GM21576 (cell line): ENCODE measurements around the gene PKNOX2.

Experiments
- ATAC-seq: cut with Tn5 transposase; IDR thresholded peaks from one replicate; pipeline ENCODE4 v1.9.1; 2021; ENCODE audit warnings: mild to moderate bottlenecking, moderate library complexity; ENCODE audit not compliant: unreplicated experiment

PKNOX2 gene, protein sequence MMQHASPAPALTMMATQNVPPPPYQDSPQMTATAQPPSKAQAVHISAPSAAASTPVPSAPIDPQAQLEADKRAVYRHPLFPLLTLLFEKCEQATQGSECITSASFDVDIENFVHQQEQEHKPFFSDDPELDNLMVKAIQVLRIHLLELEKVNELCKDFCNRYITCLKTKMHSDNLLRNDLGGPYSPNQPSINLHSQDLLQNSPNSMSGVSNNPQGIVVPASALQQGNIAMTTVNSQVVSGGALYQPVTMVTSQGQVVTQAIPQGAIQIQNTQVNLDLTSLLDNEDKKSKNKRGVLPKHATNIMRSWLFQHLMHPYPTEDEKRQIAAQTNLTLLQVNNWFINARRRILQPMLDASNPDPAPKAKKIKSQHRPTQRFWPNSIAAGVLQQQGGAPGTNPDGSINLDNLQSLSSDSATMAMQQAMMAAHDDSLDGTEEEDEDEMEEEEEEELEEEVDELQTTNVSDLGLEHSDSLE

DNA sequence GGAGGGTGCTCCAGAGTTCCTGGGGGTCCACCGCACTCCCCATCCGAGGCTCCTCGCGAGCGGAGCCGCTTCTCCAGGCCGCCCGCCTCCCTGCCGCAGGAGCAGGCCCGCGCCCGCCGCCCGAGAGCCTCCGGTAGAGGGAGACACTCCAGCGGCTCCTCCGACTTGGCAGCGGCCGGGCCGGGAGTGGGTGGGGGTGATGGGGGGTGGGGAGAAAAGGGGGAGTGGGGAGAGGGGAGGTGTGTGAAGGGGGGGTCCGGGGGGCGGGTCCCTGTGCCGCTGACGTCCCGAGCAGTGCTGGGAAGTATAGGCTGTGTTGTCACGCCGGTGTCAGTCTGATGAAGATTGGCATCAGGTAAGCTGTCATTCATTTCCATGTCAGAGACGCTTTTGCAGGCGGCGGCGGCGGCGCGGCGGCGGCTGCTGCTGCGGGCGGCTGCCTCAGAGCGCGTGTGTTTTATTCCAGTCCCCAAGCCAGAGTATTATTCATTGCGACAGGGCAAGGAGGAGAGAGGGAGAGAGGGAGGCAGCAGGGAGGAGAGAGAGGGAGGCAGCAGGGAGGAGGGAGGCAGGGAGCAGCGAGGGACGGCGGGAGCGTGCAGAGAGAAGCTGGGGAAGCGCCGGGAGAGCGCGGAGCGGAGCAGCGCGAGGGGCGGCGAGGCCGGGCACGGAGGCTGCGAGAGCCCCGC is at the start of gene PKNOX2:
PKNOX2 (plus strand) TSS at position 330 of the 689 bp plus-strand sequence. CDS start 186,555 bp downstream, outside the sequence.
- peak; percentile 45 for ATAC-seq

DNA sequence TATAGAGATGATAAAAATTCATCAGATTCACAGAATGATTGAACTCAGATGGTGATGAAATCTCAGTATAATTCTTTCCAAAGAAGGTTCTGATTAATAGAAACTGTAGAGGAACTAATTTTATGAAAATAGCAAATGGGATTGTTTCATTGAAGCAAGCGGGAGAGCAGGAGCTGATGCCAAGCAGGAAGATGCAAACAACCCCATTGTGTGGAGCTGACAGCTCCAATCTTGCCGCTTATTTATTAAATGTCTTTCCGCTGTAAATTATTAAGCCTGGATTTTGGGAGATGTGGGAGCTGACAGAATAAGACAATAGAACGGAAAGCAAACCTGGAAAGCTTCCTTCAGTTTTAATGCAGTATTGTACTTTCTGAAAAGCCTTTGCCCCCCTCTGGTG is 47.1 kb upstream of the PKNOX2 start:
- ATAC-seq = no peak

DNA sequence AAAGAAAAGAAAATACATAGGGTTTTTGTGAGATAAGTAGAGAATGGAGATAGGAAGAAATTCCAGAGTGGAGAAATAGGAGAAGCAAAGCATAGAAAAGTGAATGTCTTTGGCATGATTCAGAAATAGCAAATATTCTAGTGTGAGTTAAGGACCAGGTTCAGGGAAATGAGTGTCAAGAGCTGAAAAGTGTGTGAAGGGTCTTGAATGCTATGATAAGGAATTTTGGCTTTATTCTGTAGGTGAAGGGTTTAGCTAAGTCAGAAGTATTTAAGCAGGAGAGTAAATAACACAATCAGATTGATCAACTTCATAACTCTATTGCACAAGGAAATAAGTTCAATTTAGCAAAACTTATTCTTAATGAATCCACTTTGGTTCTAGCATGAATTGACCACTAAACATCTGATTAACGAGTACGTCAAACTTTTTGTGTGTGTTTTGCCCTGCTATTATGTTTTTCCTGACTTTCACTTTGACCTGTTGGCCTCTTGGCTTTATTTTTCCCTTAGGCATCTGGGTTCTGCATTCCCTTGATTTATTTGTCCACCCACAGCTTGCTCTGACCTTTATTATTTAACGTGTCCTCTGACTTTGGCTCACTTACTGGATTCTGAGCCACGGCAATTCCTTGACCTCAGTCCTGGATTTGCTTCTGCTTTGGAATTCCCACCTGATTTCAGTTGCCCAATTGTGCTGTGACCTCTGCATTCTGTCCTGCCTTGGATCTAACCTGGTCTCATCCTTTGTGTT is 41.2 kb upstream of the PKNOX2 start:
- ATAC-seq = no peak

DNA sequence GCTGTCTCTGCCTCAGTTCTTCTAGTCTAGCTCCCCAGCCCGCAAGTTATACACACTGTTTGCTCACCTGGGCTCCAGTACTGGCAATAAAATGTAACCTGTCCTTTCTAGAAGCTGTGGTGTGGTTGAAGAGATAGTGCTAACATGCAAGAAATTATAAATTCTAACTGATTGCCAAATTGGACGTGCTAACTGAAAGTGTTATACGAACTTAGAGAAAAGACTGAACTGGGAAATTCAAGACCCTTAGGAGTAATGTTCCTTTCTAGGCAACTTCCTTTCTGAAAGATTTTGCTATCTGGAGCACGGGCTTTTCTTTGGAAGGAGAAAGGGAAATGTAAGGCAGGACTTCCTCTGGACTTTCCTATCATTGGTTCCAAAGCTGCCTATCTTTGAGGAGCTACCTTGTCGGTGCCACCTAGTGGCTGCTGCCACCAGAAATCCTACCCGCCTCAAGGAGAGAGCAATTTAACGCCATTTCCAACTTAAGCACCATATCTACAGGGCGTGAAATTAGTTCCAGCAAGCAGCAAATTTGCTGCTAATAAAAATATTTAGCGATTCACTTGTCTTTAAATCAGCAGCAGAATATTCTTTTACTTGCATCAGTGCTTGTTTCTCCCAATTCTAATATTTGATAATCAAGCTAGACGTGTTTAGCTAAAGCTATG is 40.5 kb upstream of the PKNOX2 start:
- ATAC-seq = no peak

DNA sequence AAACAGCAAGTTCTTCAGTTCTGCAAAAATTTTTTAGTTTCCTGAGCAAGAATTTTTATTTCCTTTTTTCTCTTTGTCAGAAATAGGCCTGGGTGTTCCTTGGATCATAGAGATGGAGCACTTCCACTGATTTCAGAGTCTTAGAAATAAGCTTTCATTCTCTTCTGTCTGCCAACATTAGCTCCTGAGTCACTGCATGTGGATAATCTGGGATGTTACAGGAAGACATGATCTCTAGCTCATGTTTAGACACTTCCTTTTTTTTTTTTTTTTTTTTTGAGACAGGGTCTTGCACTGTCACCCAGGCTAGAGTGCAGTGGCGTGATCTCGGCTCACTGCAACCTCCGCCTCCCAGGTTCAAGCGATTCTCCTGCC is 39.9 kb upstream of the PKNOX2 start:
- ATAC-seq = no peak

DNA sequence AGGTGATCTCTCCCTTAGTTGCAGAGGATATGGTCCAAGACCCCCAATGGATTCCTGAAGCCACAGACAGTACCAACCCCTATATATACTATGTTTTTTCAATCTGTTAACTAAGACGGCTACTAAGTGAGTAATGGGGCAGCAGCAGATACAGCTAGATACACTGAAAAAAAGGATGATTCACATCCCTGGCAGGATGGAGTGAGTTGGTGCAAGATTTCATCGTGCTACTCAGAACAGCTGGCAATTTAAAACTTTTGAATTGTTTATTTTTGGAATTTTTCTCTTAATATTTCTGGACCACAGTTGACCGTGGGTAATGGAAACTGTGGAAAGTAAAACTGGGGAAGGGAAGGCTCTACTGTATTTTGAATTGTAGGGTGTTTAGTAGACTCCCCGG is 36.1 kb upstream of the PKNOX2 start:
- no peak for ATAC-seq

- no peak for ATAC-seq
Observed at GRCh38 chr11:125129316-125129993, 35.1 kb upstream of the PKNOX2 start.

DNA sequence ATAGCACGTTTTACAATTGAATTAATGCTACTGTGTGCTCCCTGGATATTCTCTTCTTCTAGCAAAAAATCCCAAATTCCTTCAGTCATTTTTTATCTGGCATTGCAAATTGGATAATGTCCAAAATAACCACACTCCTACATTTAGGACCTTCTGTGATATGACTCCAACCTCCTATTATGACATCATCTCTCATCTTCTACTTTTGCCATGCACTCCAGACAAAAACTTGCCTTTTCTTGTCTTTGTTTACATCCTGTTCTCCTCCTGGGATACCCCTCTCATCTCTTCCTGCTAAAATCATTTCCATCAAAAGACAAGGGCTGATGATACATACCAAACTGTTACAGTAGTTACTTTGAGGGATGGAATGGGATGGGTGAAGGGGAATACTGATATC is 32.5 kb upstream of the PKNOX2 start:
- no peak for ATAC-seq

GRCh38 chr11:125132596-125132995 is 32.0 kb upstream of the PKNOX2 start:
- no peak for ATAC-seq

DNA sequence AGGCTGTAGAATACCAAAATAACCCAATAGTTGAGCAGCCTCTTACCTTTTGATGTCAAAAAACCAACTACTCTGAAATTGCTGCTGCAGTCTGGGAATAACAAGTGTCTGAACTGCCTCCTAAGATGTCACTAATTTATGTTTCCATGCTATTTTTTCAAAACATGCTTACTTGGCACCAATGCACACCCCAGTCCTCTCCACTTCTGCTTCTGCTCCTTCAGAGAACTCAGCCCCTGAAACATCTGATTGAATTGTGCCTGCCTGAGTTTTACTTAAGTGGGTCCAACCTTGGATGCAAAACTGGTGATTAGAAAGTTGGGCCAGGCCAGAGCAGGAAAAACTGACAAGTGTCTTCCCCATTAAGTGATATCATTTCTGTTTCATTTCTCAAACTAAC is 28.6 kb upstream of the PKNOX2 start:
- no peak for ATAC-seq

GRCh38 chr11:125138966-125139365 is 25.6 kb upstream of the PKNOX2 start:
- no peak for ATAC-seq

- no peak for ATAC-seq
Observed at GRCh38 chr11:125139778-125140177, 24.8 kb upstream of the PKNOX2 start.

DNA sequence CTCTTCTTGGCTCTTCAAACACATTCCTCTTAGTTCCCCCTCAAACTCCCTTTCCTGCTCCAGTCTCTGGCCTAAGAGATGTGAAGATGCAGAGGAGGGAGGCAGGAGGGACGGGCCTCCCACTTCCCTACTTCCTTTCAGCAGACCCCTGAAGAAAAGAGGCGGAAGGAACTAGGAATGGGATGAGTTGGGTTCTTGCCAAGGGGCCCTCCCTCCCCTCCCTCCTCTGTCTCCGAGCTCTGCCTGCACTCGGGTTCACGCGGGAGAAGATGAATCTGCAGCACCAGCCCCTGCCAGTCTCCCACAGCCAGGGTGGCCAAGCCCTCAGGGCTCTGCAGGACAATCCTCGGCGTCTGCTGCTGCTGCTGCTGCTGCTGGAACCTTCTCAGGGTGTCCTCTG is 24.3 kb upstream of the PKNOX2 start:
- no peak for ATAC-seq

- ATAC-seq = no peak
Observed at GRCh38 chr11:125141178-125141577, 23.4 kb upstream of the PKNOX2 start.

DNA sequence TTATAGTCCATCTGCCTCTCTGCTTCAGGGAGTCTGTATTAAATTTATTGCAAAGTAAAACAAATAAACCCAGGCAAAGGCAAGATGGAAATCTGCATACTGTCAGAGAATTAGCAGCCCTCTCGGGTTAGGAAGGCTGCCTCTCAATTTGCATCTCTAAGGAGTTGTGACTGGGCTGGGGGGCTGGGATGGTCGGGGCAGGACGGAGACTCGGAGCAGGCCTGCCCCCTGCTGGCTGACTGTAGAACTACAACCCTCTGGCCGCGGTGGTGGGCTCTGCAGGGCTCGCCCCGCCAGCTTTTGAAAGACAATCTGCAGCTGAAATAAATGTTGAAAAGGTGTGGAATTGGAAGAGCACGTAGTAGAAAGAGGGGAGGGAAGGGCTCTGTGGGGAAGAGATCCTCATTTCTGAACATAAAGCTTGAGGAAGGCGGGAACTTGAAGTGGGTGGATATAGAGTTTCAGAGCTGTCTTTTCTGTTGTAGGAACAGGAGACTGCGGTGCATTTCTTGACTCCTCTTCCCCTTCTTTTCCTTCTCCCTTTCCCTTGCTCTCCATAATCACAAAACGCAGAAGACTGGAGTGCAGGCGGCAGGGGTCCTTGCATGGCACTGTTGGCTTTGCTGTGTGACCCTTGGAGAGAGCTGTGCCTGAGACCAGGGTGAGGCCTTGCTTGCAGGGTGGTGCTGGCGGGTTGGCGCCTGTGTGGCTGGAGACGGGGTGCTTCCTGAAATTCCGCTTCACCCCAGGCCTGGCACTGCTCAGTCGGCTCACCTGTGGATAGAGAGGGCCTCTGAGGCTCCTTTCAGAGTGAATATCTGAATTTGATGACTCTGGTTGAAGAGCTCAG is 22.6 kb upstream of the PKNOX2 start:
- peak; percentile 82 for ATAC-seq

GRCh38 chr11:125146232-125146631 is 18.3 kb upstream of the PKNOX2 start:
- no peak for ATAC-seq

DNA sequence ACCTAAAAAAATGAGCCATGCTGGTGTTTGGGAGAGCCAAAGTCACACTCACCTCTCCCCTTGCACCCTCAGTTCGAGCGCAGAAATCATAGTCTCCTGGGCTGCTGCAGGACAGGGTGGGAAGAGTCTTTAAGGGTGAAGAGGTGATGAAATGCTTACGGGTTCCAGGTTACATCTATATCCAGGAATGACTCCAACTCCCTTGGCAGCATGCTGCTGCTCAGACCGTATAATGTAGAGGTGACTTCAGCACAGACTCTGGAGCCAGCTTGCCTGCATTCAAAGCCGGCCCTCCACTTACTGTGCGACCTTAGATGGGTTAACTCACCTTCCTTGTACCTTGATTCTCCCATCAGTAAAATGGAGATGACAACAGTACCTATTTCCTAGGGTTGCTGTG is 17.3 kb upstream of the PKNOX2 start:
- ATAC-seq = no peak

GRCh38 chr11:125148011-125148410 is 16.5 kb upstream of the PKNOX2 start:
- no peak for ATAC-seq

DNA sequence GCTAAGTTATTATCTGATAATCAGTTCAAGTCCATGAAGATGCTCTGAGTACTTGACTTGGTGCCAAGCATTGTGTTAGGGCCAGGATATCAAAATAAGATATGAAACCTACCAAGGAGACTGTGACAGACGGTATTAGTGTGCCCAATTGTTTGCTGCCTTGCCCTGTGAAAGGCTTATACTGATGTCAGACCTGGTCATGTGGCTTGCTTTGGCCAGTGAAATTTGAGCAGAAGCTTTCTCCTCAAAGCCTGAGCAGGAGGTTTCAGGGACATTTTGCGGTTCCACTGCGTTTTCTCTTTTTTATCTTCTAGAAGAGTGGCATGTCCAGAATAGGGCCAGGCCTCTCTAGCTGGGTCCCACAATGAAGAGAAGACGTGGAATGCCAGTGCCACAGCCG is 15.8 kb upstream of the PKNOX2 start:
- no peak for ATAC-seq

DNA sequence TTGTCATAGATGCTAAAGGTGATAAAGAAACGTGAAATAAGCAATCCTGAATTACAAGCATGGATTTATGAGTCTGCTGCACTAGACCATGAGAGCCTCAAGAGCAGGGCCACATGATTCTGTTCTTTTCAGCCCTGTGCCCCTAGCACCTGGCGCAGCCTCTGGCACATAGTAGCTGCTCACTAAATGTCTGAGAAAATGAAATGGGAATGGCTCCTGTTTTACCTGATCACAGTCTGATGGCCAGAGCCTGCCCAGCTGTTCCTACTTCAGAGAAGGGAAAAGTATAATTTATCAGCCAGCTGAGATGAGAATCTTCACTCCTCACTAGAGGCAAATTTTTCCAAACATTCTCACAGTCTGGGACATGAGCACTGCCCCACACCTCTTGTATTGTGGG is 10.7 kb upstream of the PKNOX2 start:
- ATAC-seq = no peak
